Measurements from ENCODE around the gene REXO1. TPM values are rescaled to one million over a fixed set of nuclear protein-coding genes. Genes with fewer than 3 reads are reported as not detected.
A peak's percentile ranks its signal among the peaks of the same experiment; 100 is the strongest.

Gene REXO1
- total and polyA plus RNA-seq, 2 of the 13 experiments (the other 11 are each of a cell fraction or from before 2014, with no cell fraction given), result 5.0 to 11.2 TPM

DNA sequence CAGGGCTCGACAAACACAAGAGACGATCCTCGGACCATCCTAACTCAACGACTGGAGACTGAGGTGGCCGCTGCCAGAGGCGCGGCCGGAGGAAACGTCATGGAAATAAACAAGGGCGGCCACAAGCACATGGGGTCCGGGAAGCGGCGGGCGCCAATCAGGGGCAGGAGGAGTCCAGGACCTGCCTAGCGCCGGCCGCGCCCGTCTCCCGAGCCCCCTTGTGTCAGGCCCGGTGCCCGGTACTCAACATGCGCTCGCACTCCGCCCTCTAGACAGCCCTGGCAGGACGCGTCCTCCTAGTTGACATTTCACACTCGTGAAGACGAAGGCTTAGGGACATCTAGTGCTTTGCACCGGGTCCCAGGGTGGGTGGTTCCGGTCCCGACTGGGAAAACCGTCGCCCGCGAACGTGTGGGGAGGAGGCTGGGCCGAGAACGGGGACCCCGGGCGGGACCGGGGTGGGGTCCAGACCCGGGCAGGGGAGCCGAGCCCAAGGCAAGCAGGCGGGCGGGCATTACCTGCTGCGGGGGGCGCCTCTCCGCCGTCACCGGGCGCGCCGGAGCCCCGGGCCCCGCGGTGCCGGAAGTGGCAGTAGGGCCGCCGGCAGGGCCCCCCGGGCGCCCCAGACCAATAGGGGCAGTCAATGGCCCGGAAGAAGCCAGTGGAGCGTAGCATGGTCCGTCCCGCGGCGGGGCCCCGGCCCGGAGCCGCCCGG, 442 bp downstream of the REXO1 start:
- peak overlapping the region; percentile 99 for H3K27ac ChIP-seq (ENCODE audit: extremely low read length, insufficient read depth, low read length)
- intact Hi-C loops (cut with micrococcal nuclease; ENCODE audit: unreplicated experiment) (no loop called here), in situ Hi-C loops (cut with HindIII; ENCODE audit: extremely low pct_ligation_motif_present, low pct_unique_long_range_greater_than_20kb) (no loop called here)
- BruUV-seq (replicated peaks), result TSS peak; percentile 89
- WGBS (ENCODE audit: low lambda C conversion rate), result no CpG with 5 or more reads among the region's 72 CpGs
- ChIA-PET CTCF (ENCODE audit: low intra/inter-chr PET ratio, low total read pairs) (interaction anchor here (1.3 to 2.4 kb wide), 2 partner anchors 10 to 17 kb away, joined by 3 to 13 read pairs; no protein-coding TSS in a partner anchor), POLR2A (interaction anchor here (0.7 to 2.3 kb wide), 2 partner anchors 10 kb away, joined by 3 to 7 read pairs; no protein-coding TSS in a partner anchor)
- no peaks in the 10 kb centered on the region; a peak in 1 of 5 replicates for H3K27me3 ChIP-seq (ENCODE audit: control insufficient read depth in 1 of 2, insufficient read depth in 2 of 2, low read length in 2 of 2)
- H4K20me1 ChIP-seq (ENCODE audit: insufficient read depth, low read length), result peaks cover 19% of the 10 kb centered on the region; the same call in 1 of the 2 replicates
- H3K9ac ChIP-seq (ENCODE audit: insufficient read depth, low read depth, low read length), result peak overlapping the region; percentile 100
- ATAC-seq, result peak; percentile 64
- peak overlapping the region; percentile 99 for H3K4me2 ChIP-seq (ENCODE audit: low read depth, low read length)
- DNase-seq (ENCODE audit: low spot score), result peak; percentile 75
- H2AFZ ChIP-seq (ENCODE audit: low read length), result no peak overlapping the region
- peak; percentile 36 for FAIRE-seq
- H3K9me3 ChIP-seq (ENCODE audit: low read length), result no peaks in the 10 kb centered on the region
- H3K36me3 ChIP-seq (replicated peaks in 1 of 2; ENCODE audit: control insufficient read depth in 1 of 2, insufficient read depth in 2 of 2, low read length in 2 of 2), result peaks cover 2 to 19% of the 10 kb centered on the region in 2 experiments; a peak in 2 of 5 replicates
- peaks cover 44% of the 10 kb centered on the region for H3K79me2 ChIP-seq (ENCODE audit: insufficient read depth, low read length)
- H3K4me1 ChIP-seq (ENCODE audit: insufficient read depth, low read length), result peaks cover 24% of the 10 kb centered on the region
- peak overlapping the region; percentile 79 to 97 (median 96) for H3K4me3 ChIP-seq (replicated peaks in 1 of 3; ENCODE audit: insufficient read depth in 1 of 3, low read depth in 2 of 3, low read length in 3 of 3)
- no peak for TF ChIP-seq HOXA3 (CRISPR knock-in tag; IDR thresholded peaks at IDR 0.05)
- no peak; the same call in 1 of the 2 replicates for TF ChIP-seq CBFB (CRISPR knock-in tag; IDR thresholded peaks at IDR 0.05)
- TF ChIP-seq, protein P1, sequence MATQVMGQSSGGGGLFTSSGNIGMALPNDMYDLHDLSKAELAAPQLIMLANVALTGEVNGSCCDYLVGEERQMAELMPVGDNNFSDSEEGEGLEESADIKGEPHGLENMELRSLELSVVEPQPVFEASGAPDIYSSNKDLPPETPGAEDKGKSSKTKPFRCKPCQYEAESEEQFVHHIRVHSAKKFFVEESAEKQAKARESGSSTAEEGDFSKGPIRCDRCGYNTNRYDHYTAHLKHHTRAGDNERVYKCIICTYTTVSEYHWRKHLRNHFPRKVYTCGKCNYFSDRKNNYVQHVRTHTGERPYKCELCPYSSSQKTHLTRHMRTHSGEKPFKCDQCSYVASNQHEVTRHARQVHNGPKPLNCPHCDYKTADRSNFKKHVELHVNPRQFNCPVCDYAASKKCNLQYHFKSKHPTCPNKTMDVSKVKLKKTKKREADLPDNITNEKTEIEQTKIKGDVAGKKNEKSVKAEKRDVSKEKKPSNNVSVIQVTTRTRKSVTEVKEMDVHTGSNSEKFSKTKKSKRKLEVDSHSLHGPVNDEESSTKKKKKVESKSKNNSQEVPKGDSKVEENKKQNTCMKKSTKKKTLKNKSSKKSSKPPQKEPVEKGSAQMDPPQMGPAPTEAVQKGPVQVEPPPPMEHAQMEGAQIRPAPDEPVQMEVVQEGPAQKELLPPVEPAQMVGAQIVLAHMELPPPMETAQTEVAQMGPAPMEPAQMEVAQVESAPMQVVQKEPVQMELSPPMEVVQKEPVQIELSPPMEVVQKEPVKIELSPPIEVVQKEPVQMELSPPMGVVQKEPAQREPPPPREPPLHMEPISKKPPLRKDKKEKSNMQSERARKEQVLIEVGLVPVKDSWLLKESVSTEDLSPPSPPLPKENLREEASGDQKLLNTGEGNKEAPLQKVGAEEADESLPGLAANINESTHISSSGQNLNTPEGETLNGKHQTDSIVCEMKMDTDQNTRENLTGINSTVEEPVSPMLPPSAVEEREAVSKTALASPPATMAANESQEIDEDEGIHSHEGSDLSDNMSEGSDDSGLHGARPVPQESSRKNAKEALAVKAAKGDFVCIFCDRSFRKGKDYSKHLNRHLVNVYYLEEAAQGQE (IDR thresholded peaks at IDR 0.05; ENCODE audit: borderline replicate concordance in 1 of 2, low read depth in 1 of 2, low read length in 2 of 2), result no peak
- TF ChIP-seq ZNF598 (CRISPR knock-in tag; IDR thresholded peaks at IDR 0.05; ENCODE audit: borderline replicate concordance), result no peak; the same call in 1 of the 2 replicates
- TF ChIP-seq SIN3A (IDR thresholded peaks at IDR 0.05; ENCODE audit: borderline replicate concordance, low read depth, low read length), result 0 out of 2 replicates have a peak, but pooled peaks have one; percentile 67
- TF ChIP-seq TOPORS (CRISPR knock-in tag; IDR thresholded peaks at IDR 0.05), result no peak
- no peak for TF ChIP-seq ELF1 (CRISPR knock-in tag; IDR thresholded peaks at IDR 0.05)
- TF ChIP-seq, protein P2, sequence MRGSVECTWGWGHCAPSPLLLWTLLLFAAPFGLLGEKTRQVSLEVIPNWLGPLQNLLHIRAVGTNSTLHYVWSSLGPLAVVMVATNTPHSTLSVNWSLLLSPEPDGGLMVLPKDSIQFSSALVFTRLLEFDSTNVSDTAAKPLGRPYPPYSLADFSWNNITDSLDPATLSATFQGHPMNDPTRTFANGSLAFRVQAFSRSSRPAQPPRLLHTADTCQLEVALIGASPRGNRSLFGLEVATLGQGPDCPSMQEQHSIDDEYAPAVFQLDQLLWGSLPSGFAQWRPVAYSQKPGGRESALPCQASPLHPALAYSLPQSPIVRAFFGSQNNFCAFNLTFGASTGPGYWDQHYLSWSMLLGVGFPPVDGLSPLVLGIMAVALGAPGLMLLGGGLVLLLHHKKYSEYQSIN (CRISPR knock-in tag; IDR thresholded peaks at IDR 0.05; ENCODE audit: borderline replicate concordance), result no peak
- TF ChIP-seq, protein P3, sequence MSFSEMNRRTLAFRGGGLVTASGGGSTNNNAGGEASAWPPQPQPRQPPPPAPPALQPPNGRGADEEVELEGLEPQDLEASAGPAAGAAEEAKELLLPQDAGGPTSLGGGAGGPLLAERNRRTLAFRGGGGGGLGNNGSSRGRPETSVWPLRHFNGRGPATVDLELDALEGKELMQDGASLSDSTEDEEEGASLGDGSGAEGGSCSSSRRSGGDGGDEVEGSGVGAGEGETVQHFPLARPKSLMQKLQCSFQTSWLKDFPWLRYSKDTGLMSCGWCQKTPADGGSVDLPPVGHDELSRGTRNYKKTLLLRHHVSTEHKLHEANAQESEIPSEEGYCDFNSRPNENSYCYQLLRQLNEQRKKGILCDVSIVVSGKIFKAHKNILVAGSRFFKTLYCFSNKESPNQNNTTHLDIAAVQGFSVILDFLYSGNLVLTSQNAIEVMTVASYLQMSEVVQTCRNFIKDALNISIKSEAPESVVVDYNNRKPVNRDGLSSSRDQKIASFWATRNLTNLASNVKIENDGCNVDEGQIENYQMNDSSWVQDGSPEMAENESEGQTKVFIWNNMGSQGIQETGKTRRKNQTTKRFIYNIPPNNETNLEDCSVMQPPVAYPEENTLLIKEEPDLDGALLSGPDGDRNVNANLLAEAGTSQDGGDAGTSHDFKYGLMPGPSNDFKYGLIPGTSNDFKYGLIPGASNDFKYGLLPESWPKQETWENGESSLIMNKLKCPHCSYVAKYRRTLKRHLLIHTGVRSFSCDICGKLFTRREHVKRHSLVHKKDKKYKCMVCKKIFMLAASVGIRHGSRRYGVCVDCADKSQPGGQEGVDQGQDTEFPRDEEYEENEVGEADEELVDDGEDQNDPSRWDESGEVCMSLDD (CRISPR knock-in tag; IDR thresholded peaks at IDR 0.05; ENCODE audit: borderline replicate concordance), result no peak
- TF ChIP-seq, protein P4, sequence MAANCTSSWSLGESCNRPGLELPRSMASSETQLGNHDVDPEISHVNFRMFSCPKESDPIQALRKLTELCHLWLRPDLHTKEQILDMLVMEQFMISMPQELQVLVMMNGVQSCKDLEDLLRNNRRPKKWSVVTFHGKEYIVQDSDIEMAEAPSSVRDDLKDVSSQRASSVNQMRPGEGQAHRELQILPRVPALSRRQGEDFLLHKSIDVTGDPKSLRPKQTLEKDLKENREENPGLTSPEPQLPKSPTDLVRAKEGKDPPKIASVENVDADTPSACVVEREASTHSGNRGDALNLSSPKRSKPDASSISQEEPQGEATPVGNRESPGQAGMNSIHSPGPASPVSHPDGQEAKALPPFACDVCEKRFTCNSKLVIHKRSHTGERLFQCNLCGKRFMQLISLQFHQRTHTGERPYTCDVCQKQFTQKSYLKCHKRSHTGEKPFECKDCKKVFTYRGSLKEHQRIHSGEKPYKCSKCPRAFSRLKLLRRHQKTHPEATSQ (CRISPR knock-in tag; IDR thresholded peaks at IDR 0.05; ENCODE audit: borderline replicate concordance), result no peak
- TF ChIP-seq DNMT1 (CRISPR knock-in tag; IDR thresholded peaks at IDR 0.05), result no peak
- TF ChIP-seq, protein P5, sequence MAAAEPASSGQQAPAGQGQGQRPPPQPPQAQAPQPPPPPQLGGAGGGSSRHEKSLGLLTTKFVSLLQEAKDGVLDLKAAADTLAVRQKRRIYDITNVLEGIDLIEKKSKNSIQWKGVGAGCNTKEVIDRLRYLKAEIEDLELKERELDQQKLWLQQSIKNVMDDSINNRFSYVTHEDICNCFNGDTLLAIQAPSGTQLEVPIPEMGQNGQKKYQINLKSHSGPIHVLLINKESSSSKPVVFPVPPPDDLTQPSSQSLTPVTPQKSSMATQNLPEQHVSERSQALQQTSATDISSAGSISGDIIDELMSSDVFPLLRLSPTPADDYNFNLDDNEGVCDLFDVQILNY (CRISPR knock-in tag; conservative IDR thresholded peaks at IDR 0.05), result no peak

Measured in HepG2 (cell line).